GM12878 (cell line): ENCODE results near the gene CSTF1. TPM values are rescaled to one million over a fixed set of nuclear protein-coding genes. Genes with fewer than 3 reads are reported as not detected.

Experiments used
- ATAC-seq: fragments of 200-7000 bp; cut with Tn5 transposase; 3 replicates; pipeline ENCODE4 v1.9.1; 2020; ENCODE audit warnings: mild to moderate bottlenecking, moderate library complexity
- BruUV-seq: library from RNA; stranded (reverse); fragments of 400-500 nt; replicated peaks from 2 replicates; lab custom pipeline; 2021; lab: Mats Ljungman, UMichigan
- CTCF ChIA-PET: fragments of 300-600 bp; sonication (Branson Sonifier 250); formaldehyde crosslinking; extraction: SDS; loops from one replicate; lab custom pipeline; 2021; ENCODE audit warnings: inconsistent platforms; lab: Yijun Ruan, JAX
- POLR2A ChIA-PET: fragments of 350-600 bp; formaldehyde crosslinking; extraction: SDS; loops from one replicate; lab custom pipeline; 2021; ENCODE audit warnings: inconsistent platforms; lab: Charles Lee
- RAD21 ChIA-PET: fragments of 300-600 bp; sonication (Branson Sonifier 250); formaldehyde crosslinking; loops from one replicate; lab custom pipeline; 2023; ENCODE audit warnings: antibody characterized with exemption; ENCODE audit not compliant: unreplicated experiment; lab: Charles Lee
- SMC1A ChIA-PET: fragments of 300-600 bp; sonication (Branson Sonifier 250); formaldehyde crosslinking; loops from one replicate; lab custom pipeline; 2023; ENCODE audit not compliant: unreplicated experiment, uncharacterized antibody; lab: Charles Lee
- DNase-seq: peaks from one replicate; pipeline ENCODE4 v3.0.0-alpha.2; 2011; ENCODE audit warnings: low read depth, low spot score
- FAIRE-seq: peaks from 3 replicates; lab custom pipeline; 2011; peaks lifted over from hg19 to GRCh38; lab: Jason Lieb, UNC
- H2AFZ ChIP-seq: 2 replicates; pipeline ENCODE4 v1.6.0; 2011; ENCODE audit warnings: low read depth, low read length, control low read depth; ENCODE audit not compliant: control insufficient read depth
- H3K27ac ChIP-seq: 2 replicates; pipeline ENCODE4 v1.5.1; 2011; ENCODE audit warnings: control low read depth; ENCODE audit not compliant: control insufficient read depth, insufficient read depth
- H3K27me3 ChIP-seq, 2 experiments: replicated peaks in 1 of 2; 2 replicates each; pipeline versions ENCODE4 v1.6.0 to v1.6.1; 2011; ENCODE audit warnings: low read length in 1 of 2; ENCODE audit not compliant: control insufficient read depth in 2 of 2, insufficient read depth in 2 of 2
- H3K36me3 ChIP-seq, 2 experiments: 2 replicates each; pipeline ENCODE4 v1.5.1; 2011; ENCODE audit warnings: low read length in 1 of 2; ENCODE audit not compliant: control insufficient read depth in 2 of 2, insufficient read depth in 2 of 2
- H3K4me1 ChIP-seq: 2 replicates; pipeline ENCODE4 v1.6.1; 2011; ENCODE audit warnings: mild to moderate bottlenecking, low read length, moderate library complexity, mixed read lengths; ENCODE audit not compliant: control insufficient read depth, insufficient read depth
- H3K4me2 ChIP-seq: 2 replicates; pipeline ENCODE4 v1.6.0; 2011; ENCODE audit warnings: control low read depth; ENCODE audit not compliant: control insufficient read depth, insufficient read depth
- H3K4me3 ChIP-seq: fragments of 200-600 bp; sonication (generic); 2 replicates; pipeline ENCODE4 v1.5.1; 2016
- H3K79me2 ChIP-seq: 2 replicates; pipeline ENCODE4 v1.6.0; 2011; ENCODE audit warnings: low read length; ENCODE audit not compliant: control insufficient read depth, insufficient read depth
- H3K9ac ChIP-seq: 2 replicates; pipeline ENCODE4 v1.8.0; 2011; ENCODE audit warnings: low read length, control low read depth, mixed read lengths; ENCODE audit not compliant: control insufficient read depth, insufficient read depth
- H3K9me3 ChIP-seq: replicated peaks from 3 replicates; pipeline ENCODE4 v1.5.1; 2011; ENCODE audit warnings: mild to moderate bottlenecking, low read length; ENCODE audit not compliant: control insufficient read depth, insufficient read depth
- H4K20me1 ChIP-seq: 2 replicates; pipeline ENCODE4 v1.6.0; 2011; ENCODE audit not compliant: control insufficient read depth, insufficient read depth
- ASH2L ChIP-seq: fragments of 300-600, 200-600 bp; sonication (generic); IDR thresholded peaks from 2 replicates; pipeline ENCODE4 v1.6.1; 2017; ENCODE audit warnings: low read depth, mild to moderate bottlenecking, borderline replicate concordance
- BCL3 ChIP-seq: IDR thresholded peaks from 2 replicates; pipeline ENCODE4 v1.6.1; 2011; ENCODE audit warnings: borderline replicate concordance, low read depth, mild to moderate bottlenecking, moderate library complexity, low read length; ENCODE audit not compliant: insufficient read depth, poor library complexity, severe bottlenecking
- EED ChIP-seq: sonication (generic); IDR thresholded peaks from 2 replicates; pipeline ENCODE4 v1.6.1; 2016; ENCODE audit warnings: antibody characterized with exemption, low read depth
- EGR1 ChIP-seq, 2 experiments: IDR thresholded peaks; 1 replicate in 1 of 2; 2 replicates in 1 of 2; pipeline ENCODE4 v1.6.1; 2011 to 2012; ENCODE audit warnings: low read depth in 2 of 2, low read length in 2 of 2, borderline replicate concordance in 1 of 2, mild to moderate bottlenecking in 1 of 2, moderate library complexity in 1 of 2
- FOXM1 ChIP-seq: IDR thresholded peaks from 2 replicates; pipeline ENCODE4 v1.6.1; 2012; ENCODE audit warnings: low read depth, mild to moderate bottlenecking, inconsistent platforms, low read length, moderate library complexity
- HCFC1 ChIP-seq: fragments of 150-350 bp; IDR thresholded peaks from 2 replicates; pipeline ENCODE4 v1.6.1; 2014; ENCODE audit warnings: low read length
- JUNB ChIP-seq: IDR thresholded peaks from 2 replicates; pipeline ENCODE4 v1.6.1; 2016; ENCODE audit warnings: antibody characterized with exemption, mild to moderate bottlenecking
- MAX ChIP-seq: IDR thresholded peaks from 2 replicates; pipeline ENCODE4 v1.6.1; 2012; ENCODE audit warnings: low read depth, low read length, improper control_type of control experiment
- NKRF ChIP-seq: fragments of 450-650 bp; conservative IDR thresholded peaks from 2 replicates; pipeline ENCODE4 v1.6.1; 2017; ENCODE audit warnings: mild to moderate bottlenecking, moderate library complexity
- PML ChIP-seq: IDR thresholded peaks from 2 replicates; pipeline ENCODE4 v1.6.1; 2012; ENCODE audit warnings: low read length, inconsistent platforms
- PRDM15 ChIP-seq: fragments of 450-650 bp; formaldehyde crosslinking; IDR thresholded peaks from 2 replicates; pipeline ENCODE4 v1.4.0; 2020; ENCODE audit warnings: mild to moderate bottlenecking, moderate library complexity
- RAD21 ChIP-seq: IDR thresholded peaks from 2 replicates; pipeline ENCODE4 v1.6.1; 2011; ENCODE audit warnings: mild to moderate bottlenecking, low read depth, low read length, moderate library complexity; ENCODE audit not compliant: insufficient read depth
- RB1 ChIP-seq: fragments of 450-650 bp; formaldehyde crosslinking; IDR thresholded peaks from 2 replicates; pipeline ENCODE4 v1.6.1; 2017; ENCODE audit warnings: mild to moderate bottlenecking, borderline replicate concordance
- RUNX3 ChIP-seq: IDR thresholded peaks from 2 replicates; pipeline ENCODE4 v1.6.1; 2012; ENCODE audit warnings: low read length, inconsistent platforms
- TBL1XR1 ChIP-seq: IDR thresholded peaks from 2 replicates; pipeline ENCODE4 v1.6.1; 2012; ENCODE audit warnings: low read depth, low read length, improper control_type of control experiment
- USF1 ChIP-seq: IDR thresholded peaks from 2 replicates; pipeline ENCODE4 v1.6.1; 2011; ENCODE audit warnings: borderline replicate concordance, low read depth, mild to moderate bottlenecking, moderate library complexity, mixed read lengths, low read length; ENCODE audit not compliant: insufficient read depth; ENCODE audit errors: extremely low read length
- WGBS: methylation state at CpG from one replicate; pipeline ENCODE4 v1.1.6; 2016; ENCODE audit warnings: low lambda C conversion rate; ENCODE audit not compliant: insufficient replicate concordance, insufficient coverage; ENCODE audit errors: missing lambda C conversion rate; 5-methylcytosine and 5-hydroxymethylcytosine counted together
- in situ Hi-C: fragments of 300-500 bp; cut with MboI; formaldehyde crosslinking; loops from 9 replicates; pipeline ENCODE4 v1.14.3; 2018; ENCODE audit warnings: mixed read lengths
- intact Hi-C: fragments of 100-400 bp; cut with micrococcal nuclease; formaldehyde crosslinking; loops from one replicate; pipeline ENCODE4 v1.14.2; 2022; ENCODE audit not compliant: unreplicated experiment
- polyA plus RNA-seq, 11 experiments: library from polyadenylated mRNA; depleted of rRNA in 4 of 11; unstranded in 6 of 11; stranded (reverse) in 5 of 11; fragments of >200 nt; fragmentation: Nextera tagmentation in 4 of 11; fragmentation: Illumina TruSeq in 1 of 11; extraction: Ambion mirVana in 4 of 11; extraction: Trizol in 1 of 11; gene quantifications; 1 replicate in 1 of 11; 2 replicates in 10 of 11; pipeline versions ENCODE4 v1.2.1 to v1.2.3, GENCODE V29; 2011 to 2016; ENCODE audit warnings: inconsistent platforms in 2 of 11, missing spikeins in 2 of 11, low read depth in 1 of 11
- total RNA-seq, 4 experiments: library from RNA; depleted of rRNA in 3 of 4; stranded (reverse); fragments of >200 nt in 3 of 4; fragmentation: Illumina TruSeq in 1 of 4; extraction: Trizol in 1 of 4; gene quantifications; 2 replicates each; pipeline versions ENCODE4 v1.2.1 to v1.2.3, GENCODE V29; 2013 to 2021

The CSTF1 gene
- total and polyA plus RNA-seq, 10 of the 15 experiments (the other 5 are each of a cell fraction or from before 2014, with no cell fraction given), result 41.8 to 89.1 (median 50.1) TPM

GRCh38 chr20:56373942-56374341 is 18.5 kb upstream of the CSTF1 start:
- Histone ChIP-seq H4K20me1 (no peaks in the 10 kb centered on the region), H3K4me1 (no peaks in the 10 kb centered on the region; the same call in 1 of the 2 replicates), H3K27me3 (no peaks in the 10 kb centered on the region), H3K27ac (no peak overlapping the region; the same call in 1 of the 2 replicates), H3K9me3 (no peaks in the 10 kb centered on the region), H2AFZ (no peak overlapping the region), H3K79me2 (peaks cover 7% of the 10 kb centered on the region), H3K36me3 (peaks cover 14 to 46% of the 10 kb centered on the region in 2 experiments), H3K4me3 (no peak overlapping the region), H3K9ac (no peak overlapping the region), H3K4me2 (no peak overlapping the region)
- ChIA-PET POLR2A (interaction anchor here (0.6 kb wide), 1 partner anchor 115 kb away, joined by 3 read pairs; no protein-coding TSS in a partner anchor), RAD21 (no interaction called here), CTCF (interaction anchor here (0.7 to 1.9 kb wide), 4 partner anchors 10 to 708 kb away, joined by 3 to 8 read pairs (median 3); no protein-coding TSS in a partner anchor), SMC1A (interaction anchor here (2.5 kb wide), 1 partner anchor 10 kb away, joined by 10 read pairs; no protein-coding TSS in a partner anchor)
- FAIRE-seq (no peak), DNase-seq (no peak), ATAC-seq (peak; percentile 86)
- WGBS, result 85% methylated on average over 1 of the region's 1 CpG
- BruUV-seq, result no TSS peak
- intact Hi-C loops, result no loop called here
- in situ Hi-C loops, result no loop called here
- TF ChIP-seq PRDM15 (CRISPR knock-in tag) (no peak), RB1 (no peak), PML (no peak), RAD21 (no peak), TBL1XR1 (no peak), EGR1 (IDR thresholded peaks at IDR 0.05; ENCODE audit: borderline replicate concordance in 1 of 2, low read depth in 2 of 2, low read length in 2 of 2) (no peak), MAX (no peak), ASH2L (no peak), BCL3 (no peak), USF1 (no peak), NKRF (no peak), JUNB (0 out of 2 replicates have a peak, but pooled peaks have one; percentile 33), RUNX3 (peak; percentile 64; the same call in 1 of the 2 replicates), EED (no peak), HCFC1 (no peak), FOXM1 (no peak)
